Measurements from ENCODE around the gene EXOC6. TPM values are rescaled to one million over a fixed set of nuclear protein-coding genes. Genes with fewer than 3 reads are reported as not detected.
A peak's percentile ranks its signal among the peaks of the same experiment; 100 is the strongest.

EXOC6 gene
- polyA plus RNA-seq, 1 donor (not counting 4 experiments of a cell fraction or from before 2014, with no cell fraction given), result 1.2 TPM

- dilution Hi-C loops (cut with MboI; ENCODE audit: extremely low pct_ligation_motif_present, low sequenced_read_pairs), result no loop called here
- peaks cover 6% of the 10 kb centered on the region for H3K4me1 ChIP-seq (ENCODE audit: control insufficient read depth, extremely low read depth, insufficient read depth, low read length)
- no peaks in the 10 kb centered on the region for H3K9me1 ChIP-seq (ENCODE audit: control insufficient read depth, extremely low read depth, insufficient read depth, low read length)
- no peak overlapping the region for H3K4me2 ChIP-seq (ENCODE audit: control insufficient read depth, extremely low read depth, insufficient read depth, low read depth, low read length)
- H3K36me3 ChIP-seq (ENCODE audit: control insufficient read depth in 2 of 2, extremely low read depth in 1 of 2, insufficient read depth in 2 of 2, low read length in 2 of 2), result no peaks in the 10 kb centered on the region
- H4K20me1 ChIP-seq (ENCODE audit: control insufficient read depth, extremely low read depth, insufficient read depth, low read length), result no peaks in the 10 kb centered on the region
- DNase-seq (ENCODE audit: low read depth, low spot score) (no peak), FAIRE-seq (no peak)
- no peaks in the 10 kb centered on the region for H3K9me3 ChIP-seq (ENCODE audit: control insufficient read depth, low read depth, low read length)
- no peak overlapping the region for H2AFZ ChIP-seq (ENCODE audit: control insufficient read depth, low read length)
- TF ChIP-seq EZH2 (IDR thresholded peaks at IDR 0.05; ENCODE audit: low read length), result peak; percentile 86
- TF ChIP-seq CTCF (optimal IDR thresholded peaks at IDR 0.05 in 1 of 3, IDR thresholded peaks at IDR 0.05 in 1 of 3, conservative IDR thresholded peaks at IDR 0.05 in 1 of 3; ENCODE audit: extremely low read depth in 1 of 3, insufficient read depth in 2 of 3, low read length in 3 of 3), result no peak
- no peak overlapping the region for H3K9ac ChIP-seq (ENCODE audit: control insufficient read depth, extremely low read depth, insufficient read depth, low read length)
- no peaks in the 10 kb centered on the region for H3K79me2 ChIP-seq (ENCODE audit: control insufficient read depth, insufficient read depth, low read length)
- H3K4me3 ChIP-seq (ENCODE audit: control insufficient read depth in 2 of 3, extremely low read depth in 1 of 3, insufficient read depth in 2 of 3, low read depth in 1 of 3, low read length in 3 of 3), result no peak overlapping the region
- H3K27ac ChIP-seq (ENCODE audit: control insufficient read depth, insufficient read depth, low read length), result no peak overlapping the region
- H3K27me3 ChIP-seq (ENCODE audit: control insufficient read depth, extremely low read depth, insufficient read depth, low read length), result peaks cover 71% of the 10 kb centered on the region
Measured at GRCh38 chr10:93060887-93061593, 212.7 kb downstream of the EXOC6 start.

- DNase-seq (ENCODE audit: low read depth, low spot score), result no peak
- Histone ChIP-seq H3K27me3 (ENCODE audit: control insufficient read depth, extremely low read depth, insufficient read depth, low read length) (peaks cover 79% of the 10 kb centered on the region), H3K27ac (ENCODE audit: control insufficient read depth, insufficient read depth, low read length) (no peak overlapping the region), H3K79me2 (ENCODE audit: control insufficient read depth, insufficient read depth, low read length) (no peaks in the 10 kb centered on the region), H3K4me1 (ENCODE audit: control insufficient read depth, extremely low read depth, insufficient read depth, low read length) (peaks cover 6% of the 10 kb centered on the region), H2AFZ (ENCODE audit: control insufficient read depth, low read length) (peak overlapping the region; percentile 12), H3K36me3 (ENCODE audit: control insufficient read depth in 2 of 2, extremely low read depth in 1 of 2, insufficient read depth in 2 of 2, low read length in 2 of 2) (no peaks in the 10 kb centered on the region), H4K20me1 (ENCODE audit: control insufficient read depth, extremely low read depth, insufficient read depth, low read length) (peaks cover 3% of the 10 kb centered on the region), H3K9ac (ENCODE audit: control insufficient read depth, extremely low read depth, insufficient read depth, low read length) (no peak overlapping the region), H3K4me2 (ENCODE audit: control insufficient read depth, extremely low read depth, insufficient read depth, low read depth, low read length) (peak overlapping the region; percentile 71), H3K4me3 (ENCODE audit: control insufficient read depth in 2 of 3, extremely low read depth in 1 of 3, insufficient read depth in 2 of 3, low read depth in 1 of 3, low read length in 3 of 3) (peak overlapping the region in 1 of 3 experiments; percentile 43), H3K9me3 (ENCODE audit: control insufficient read depth, low read depth, low read length) (no peaks in the 10 kb centered on the region), H3K9me1 (ENCODE audit: control insufficient read depth, extremely low read depth, insufficient read depth, low read length) (no peaks in the 10 kb centered on the region)
- TF ChIP-seq EZH2 (IDR thresholded peaks at IDR 0.05; ENCODE audit: low read length) (peak; percentile 73), CTCF (optimal IDR thresholded peaks at IDR 0.05 in 1 of 3, IDR thresholded peaks at IDR 0.05 in 1 of 3, conservative IDR thresholded peaks at IDR 0.05 in 1 of 3; ENCODE audit: extremely low read depth in 1 of 3, insufficient read depth in 2 of 3, low read length in 3 of 3) (no peak)
- dilution Hi-C loops (cut with MboI; ENCODE audit: extremely low pct_ligation_motif_present, low sequenced_read_pairs), result no loop called here
- no peak for FAIRE-seq
Measured at GRCh38 chr10:93061594-93062513, 213.5 kb downstream of the EXOC6 start.
